ENCODE results near the gene CXCL14. TPM values are rescaled to one million over a fixed set of nuclear protein-coding genes. Genes with fewer than 3 reads are reported as not detected.
"Not testable (repeated sequence)": the region's sequence is repeated elsewhere in the genome, so short reads cannot be mapped to it uniquely, and the experiment has no call there.

CXCL14 gene
- total RNA-seq, 2 experiments from 2014 or later, result not detected

GRCh38 chr5:135529576-135529975, 49.2 kb downstream of the CXCL14 start:
- ATAC-seq; H3K9me3 Mint-ChIP-seq (ENCODE audit: low read depth); H3K27ac Mint-ChIP-seq; H3K4me1 Mint-ChIP-seq; H3K4me3 Mint-ChIP-seq; H3K36me3 Mint-ChIP-seq (ENCODE audit: low read depth); POLR2A ChIA-PET; intact Hi-C loops (cut with DNase I, micrococcal nuclease); DNase-seq: not testable (repeated sequence)
- CTCF ChIA-PET, result interaction anchor here (0.9 to 1.3 kb wide), 2 partner anchors 37 to 68 kb away, joined by 3 to 4 read pairs; no protein-coding TSS in a partner anchor
- peaks cover 49% of the 10 kb centered on the region for H3K27me3 Mint-ChIP-seq

- POLR2A ChIA-PET, result interaction anchor here (0.6 kb wide), 1 partner anchor 54 kb away, joined by 5 read pairs; no protein-coding TSS in a partner anchor
- Mint-ChIP-seq H3K4me3 (no peak overlapping the region), H3K27me3 (peaks cover 42% of the 10 kb centered on the region), H3K36me3 (ENCODE audit: low read depth) (no peaks in the 10 kb centered on the region), H3K9me3 (ENCODE audit: low read depth) (no peaks in the 10 kb centered on the region), H3K27ac (no peak overlapping the region), H3K4me1 (no peaks in the 10 kb centered on the region)
- no peak for DNase-seq
- intact Hi-C loops (cut with DNase I, micrococcal nuclease), result no loop called here
- no peak for ATAC-seq
- CTCF ChIA-PET, result no interaction called here
Observed at GRCh38 chr5:135526924-135527323, 51.9 kb downstream of the CXCL14 start.

- no peaks in the 10 kb centered on the region for H3K9me3 Mint-ChIP-seq (ENCODE audit: low read depth)
- CTCF ChIA-PET, result interaction anchor here (1.0 kb wide), 1 partner anchor 40 kb away, joined by 3 read pairs; no protein-coding TSS in a partner anchor
Observed at GRCh38 chr5:135521964-135522363, 56.8 kb downstream of the CXCL14 start.

More at GRCh38 chr5:135521964-135522363, 56.8 kb downstream of the CXCL14 start:
- intact Hi-C loops (cut with DNase I, micrococcal nuclease), result no loop called here
- DNase-seq (no peak), ATAC-seq (no peak)
- Mint-ChIP-seq H3K4me1 (no peaks in the 10 kb centered on the region), H3K27me3 (peaks cover 38% of the 10 kb centered on the region), H3K4me3 (no peak overlapping the region), H3K36me3 (ENCODE audit: low read depth) (no peaks in the 10 kb centered on the region), H3K27ac (no peak overlapping the region)
- POLR2A ChIA-PET, result no interaction called here

Other genes with a start within 250 kb of the CXCL14 start
- gene MACROH2A1, start 179.8 kb downstream of the CXCL14 start, total RNA-seq, result 100 to 1,000 TPM; 159 to 190 TPM
- not detected for gene DCANP1, start 131.6 kb downstream of the CXCL14 start, total RNA-seq
- gene TIFAB, start 126.6 kb downstream of the CXCL14 start, total RNA-seq, result not detected
- not detected for gene NEUROG1, start 43.0 kb downstream of the CXCL14 start, total RNA-seq

Data from activated CD4-positive, alpha-beta T cell treated with anti-CD3 and anti-CD28 coated beads for 36 hours (primary cell).